Caco-2 (cell line): ENCODE results near the gene HSDL1. TPM values are rescaled to one million over a fixed set of nuclear protein-coding genes. Genes with fewer than 3 reads are reported as not detected.

Experiments
- BruUV-seq: library from RNA; stranded (reverse); fragments of 400-500 nt; replicated peaks from 2 replicates; lab custom pipeline; 2021; lab: Mats Ljungman, UMichigan
- CTCF ChIA-PET: fragments of 300-600 bp; sonication (Branson Sonifier 250); formaldehyde crosslinking; loops from one replicate; lab custom pipeline; 2022; ENCODE audit warnings: antibody characterized with exemption; lab: Charles Lee
- POLR2A ChIA-PET: fragments of 300-600 bp; sonication (Branson Sonifier 250); formaldehyde crosslinking; loops from one replicate; lab custom pipeline; 2022; ENCODE audit warnings: antibody characterized with exemption; lab: Charles Lee
- DNase-seq, 2 experiments: peaks; one replicate each; pipeline versions ENCODE4 v3.0.0 to v3.0.0-alpha.2; 2020 to 2022
- H3K27me3 ChIP-seq: replicated peaks from 2 replicates; pipeline ENCODE4 v1.6.0; 2011; ENCODE audit warnings: low read length; ENCODE audit not compliant: control insufficient read depth, insufficient read depth
- H3K36me3 ChIP-seq: 2 replicates; pipeline ENCODE4 v1.5.1; 2011; ENCODE audit warnings: low read length; ENCODE audit not compliant: control insufficient read depth, insufficient read depth
- H3K4me1 ChIP-seq: fragments of 250-450 bp; sonication (Bioruptor Pico); 2 replicates; pipeline ENCODE4 v1.5.1; 2020; ENCODE audit warnings: mild to moderate bottlenecking
- H3K4me3 ChIP-seq: 2 replicates; pipeline ENCODE4 v1.5.1; 2011; ENCODE audit warnings: low read depth, mild to moderate bottlenecking, control low read depth, low read length
- H3K9me3 ChIP-seq: fragments of 250-450 bp; sonication (Bioruptor Pico); 2 replicates; pipeline ENCODE4 v1.5.1; 2020; ENCODE audit warnings: mild to moderate bottlenecking, moderate library complexity
- H3K27ac Mint-ChIP-seq: one replicate; pipeline ENCODE4 v1.8.0; 2022; ENCODE audit warnings: mixed read lengths; ENCODE audit not compliant: unreplicated experiment
- H3K27me3 Mint-ChIP-seq: one replicate; pipeline ENCODE4 v1.8.0; 2022; ENCODE audit warnings: mixed read lengths; ENCODE audit not compliant: insufficient read depth, unreplicated experiment
- H3K36me3 Mint-ChIP-seq: one replicate; pipeline ENCODE4 v1.8.0; 2022; ENCODE audit warnings: mild to moderate bottlenecking, mixed read lengths; ENCODE audit not compliant: insufficient read depth, unreplicated experiment
- H3K4me1 Mint-ChIP-seq: one replicate; pipeline ENCODE4 v1.8.0; 2022; ENCODE audit warnings: low read depth, mixed read lengths; ENCODE audit not compliant: unreplicated experiment
- H3K4me3 Mint-ChIP-seq: one replicate; pipeline ENCODE4 v1.8.0; 2022; ENCODE audit warnings: mild to moderate bottlenecking, moderate library complexity, mixed read lengths; ENCODE audit not compliant: unreplicated experiment
- H3K9me3 Mint-ChIP-seq: one replicate; pipeline ENCODE4 v1.8.0; 2022; ENCODE audit warnings: mixed read lengths; ENCODE audit not compliant: unreplicated experiment
- intact Hi-C: fragments of 100-400 bp; cut with micrococcal nuclease; formaldehyde crosslinking; loops from one replicate; pipeline ENCODE4 v1.10.0; 2022; ENCODE audit not compliant: unreplicated experiment
- total RNA-seq: library from RNA; stranded (reverse); gene quantifications from 2 replicates; pipeline ENCODE4 v1.2.3, GENCODE V29; 2022
- TF ChIP-seq, protein P1 (sequence below), 2 experiments: fragments of 200-600 bp in 1 of 2; IDR thresholded peaks; 1 replicate in 1 of 2; 2 replicates in 1 of 2; pipeline versions ENCODE4 v1.5.1 to v1.8.0; 2011 to 2022; ENCODE audit warnings: antibody characterized with exemption in 1 of 2, control low read depth in 1 of 2, inconsistent platforms in 1 of 2, low read depth in 1 of 2, low read length in 1 of 2, mild to moderate bottlenecking in 1 of 2, moderate library complexity in 1 of 2; ENCODE audit not compliant: insufficient read depth in 1 of 2, severe bottlenecking in 1 of 2, unreplicated experiment in 1 of 2

HSDL1 gene
- total RNA-seq, 1 experiment from 2014 or later = 23.7 TPM

DNA sequence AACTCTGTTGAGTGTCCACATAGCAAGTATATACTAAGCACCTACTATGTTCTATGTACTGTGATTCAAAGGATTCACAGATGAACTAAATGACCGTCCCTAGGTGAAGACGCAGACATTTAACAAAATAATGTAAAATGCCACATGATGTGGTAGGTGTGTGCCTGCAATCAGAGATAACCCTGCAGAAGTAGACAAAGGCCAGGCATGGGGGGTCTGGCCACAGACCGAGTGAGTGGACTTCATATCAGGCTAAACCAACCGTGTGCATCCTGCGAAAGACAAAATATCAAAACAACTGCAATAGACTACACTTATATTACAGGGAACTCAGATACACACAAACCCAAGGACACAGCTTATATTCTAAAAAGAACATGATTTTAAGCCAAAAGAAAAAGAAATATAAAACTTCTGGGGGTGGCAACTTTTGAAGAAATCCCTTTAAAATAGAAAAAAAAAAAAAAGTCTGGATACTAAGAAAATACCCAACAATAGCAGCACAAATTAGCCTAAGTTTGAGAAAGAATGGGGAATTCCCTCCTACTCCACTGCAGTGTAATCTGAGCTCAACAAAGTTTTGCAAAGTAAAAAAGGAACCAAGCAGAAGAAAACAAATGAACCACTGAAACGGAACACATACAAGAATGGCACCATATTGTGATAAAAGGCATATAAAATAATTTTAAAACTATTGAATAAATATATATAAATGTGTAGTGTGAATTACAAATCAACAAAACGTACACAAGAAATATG, 12.3 kb downstream of the HSDL1 start:
- no peaks in the 10 kb centered on the region for H3K36me3 ChIP-seq
- TF ChIP-seq, protein P1, sequence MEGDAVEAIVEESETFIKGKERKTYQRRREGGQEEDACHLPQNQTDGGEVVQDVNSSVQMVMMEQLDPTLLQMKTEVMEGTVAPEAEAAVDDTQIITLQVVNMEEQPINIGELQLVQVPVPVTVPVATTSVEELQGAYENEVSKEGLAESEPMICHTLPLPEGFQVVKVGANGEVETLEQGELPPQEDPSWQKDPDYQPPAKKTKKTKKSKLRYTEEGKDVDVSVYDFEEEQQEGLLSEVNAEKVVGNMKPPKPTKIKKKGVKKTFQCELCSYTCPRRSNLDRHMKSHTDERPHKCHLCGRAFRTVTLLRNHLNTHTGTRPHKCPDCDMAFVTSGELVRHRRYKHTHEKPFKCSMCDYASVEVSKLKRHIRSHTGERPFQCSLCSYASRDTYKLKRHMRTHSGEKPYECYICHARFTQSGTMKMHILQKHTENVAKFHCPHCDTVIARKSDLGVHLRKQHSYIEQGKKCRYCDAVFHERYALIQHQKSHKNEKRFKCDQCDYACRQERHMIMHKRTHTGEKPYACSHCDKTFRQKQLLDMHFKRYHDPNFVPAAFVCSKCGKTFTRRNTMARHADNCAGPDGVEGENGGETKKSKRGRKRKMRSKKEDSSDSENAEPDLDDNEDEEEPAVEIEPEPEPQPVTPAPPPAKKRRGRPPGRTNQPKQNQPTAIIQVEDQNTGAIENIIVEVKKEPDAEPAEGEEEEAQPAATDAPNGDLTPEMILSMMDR (IDR thresholded peaks at IDR 0.05; ENCODE audit: insufficient read depth in 1 of 2, low read depth in 1 of 2, low read length in 1 of 2, severe bottlenecking in 1 of 2, unreplicated experiment in 1 of 2) = no peak
- H3K27me3 ChIP-seq = no peaks in the 10 kb centered on the region
- no peaks in the 10 kb centered on the region for H3K4me1 ChIP-seq
- no peaks in the 10 kb centered on the region for H3K36me3 Mint-ChIP-seq
- H3K4me3 ChIP-seq = no peak overlapping the region
- ChIA-PET POLR2A (interaction anchor here (0.6 kb wide), 1 partner anchor 19 kb away, joined by 3 read pairs; no protein-coding TSS in a partner anchor), CTCF (no interaction called here)
- H3K27ac Mint-ChIP-seq = no peak overlapping the region
- no peaks in the 10 kb centered on the region for H3K9me3 ChIP-seq
- no peak for DNase-seq
- H3K27me3 Mint-ChIP-seq = no peaks in the 10 kb centered on the region
- BruUV-seq = no TSS peak
- intact Hi-C loops = no loop called here
- no peaks in the 10 kb centered on the region for H3K9me3 Mint-ChIP-seq
- H3K4me3 Mint-ChIP-seq = no peak overlapping the region
- no peaks in the 10 kb centered on the region for H3K4me1 Mint-ChIP-seq

DNA sequence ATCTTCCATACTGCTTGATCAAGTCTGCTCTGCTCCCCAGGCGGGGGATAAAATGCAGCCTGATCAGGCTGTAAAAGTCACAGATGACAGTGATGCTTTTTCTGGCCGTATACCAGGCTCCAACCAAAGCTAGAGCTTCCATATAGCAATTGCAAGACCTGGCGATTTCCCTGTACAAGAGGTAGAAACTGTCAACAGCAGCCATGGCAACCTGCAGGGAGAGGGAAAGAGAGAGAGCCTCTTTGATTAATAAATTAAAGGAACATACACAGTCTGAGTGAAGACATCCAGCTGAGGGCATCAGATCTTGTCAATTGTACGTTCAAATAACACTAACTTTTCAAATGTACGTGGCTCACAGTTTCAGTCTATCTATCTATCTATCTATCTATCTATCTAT, 13.9 kb downstream of the HSDL1 start:
- intact Hi-C loops = no loop called here
- no TSS peak for BruUV-seq
- Histone ChIP-seq H3K27me3 (no peaks in the 10 kb centered on the region), H3K9me3 (no peaks in the 10 kb centered on the region), H3K4me1 (no peaks in the 10 kb centered on the region), H3K4me3 (no peak overlapping the region), H3K36me3 (no peaks in the 10 kb centered on the region)
- TF ChIP-seq, protein P1 (IDR thresholded peaks at IDR 0.05; ENCODE audit: insufficient read depth in 1 of 2, low read depth in 1 of 2, low read length in 1 of 2, severe bottlenecking in 1 of 2, unreplicated experiment in 1 of 2) = no peak
- no peak for DNase-seq
- ChIA-PET POLR2A (no interaction called here), CTCF (no interaction called here)
- Mint-ChIP-seq H3K27me3 (no peaks in the 10 kb centered on the region), H3K9me3 (no peaks in the 10 kb centered on the region), H3K4me1 (no peaks in the 10 kb centered on the region), H3K27ac (no peak overlapping the region), H3K4me3 (no peak overlapping the region), H3K36me3 (no peaks in the 10 kb centered on the region)

DNA sequence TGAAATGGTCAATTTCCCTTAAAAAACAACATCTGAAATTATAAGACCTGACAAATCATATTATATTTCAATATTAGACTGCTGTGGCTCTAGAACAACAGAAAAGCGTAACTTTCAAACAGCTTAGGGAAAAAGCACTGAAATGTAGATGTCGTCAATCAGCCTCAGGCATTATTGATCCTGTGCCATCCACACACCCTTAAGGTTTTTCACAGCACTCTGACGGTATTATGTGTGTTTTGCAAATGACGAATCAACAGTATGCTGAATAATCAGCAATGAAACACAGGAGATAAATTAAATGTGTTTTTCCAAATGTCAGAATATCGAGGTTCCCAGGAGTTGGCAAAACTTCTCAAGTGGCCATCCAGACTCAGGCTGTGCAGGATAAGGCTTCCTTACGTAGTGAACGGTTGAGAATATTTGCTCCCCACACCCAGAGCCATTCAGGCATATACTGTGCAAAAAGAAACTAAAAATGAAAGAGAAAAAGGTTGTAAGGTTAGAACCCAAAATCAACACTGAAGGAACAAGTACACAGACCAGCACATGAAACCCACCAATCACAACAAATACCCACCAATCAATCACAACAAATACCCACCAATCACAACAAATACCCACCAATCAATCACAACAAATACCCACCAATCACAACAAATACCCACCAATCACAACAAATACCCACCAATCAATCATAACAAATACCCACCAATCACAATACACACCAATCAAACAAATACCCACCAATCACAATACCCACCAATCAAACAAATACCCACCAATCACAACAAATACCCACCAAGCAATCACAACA, 20.5 kb downstream of the HSDL1 start:
- no peaks in the 10 kb centered on the region for H3K9me3 Mint-ChIP-seq
- H3K9me3 ChIP-seq = no peaks in the 10 kb centered on the region
- no peak overlapping the region for H3K27ac Mint-ChIP-seq
- CTCF ChIA-PET = no interaction called here
- peaks cover 8% of the 10 kb centered on the region for H3K36me3 Mint-ChIP-seq
- intact Hi-C loops = no loop called here
- H3K36me3 ChIP-seq = peaks cover 2% of the 10 kb centered on the region; the same call in 1 of the 2 replicates
- no peak for DNase-seq
- BruUV-seq = no TSS peak
- H3K4me3 ChIP-seq = no peak overlapping the region
- H3K27me3 Mint-ChIP-seq = no peaks in the 10 kb centered on the region
- no peaks in the 10 kb centered on the region for H3K4me1 Mint-ChIP-seq
- no peaks in the 10 kb centered on the region for H3K27me3 ChIP-seq
- no peaks in the 10 kb centered on the region for H3K4me1 ChIP-seq
- POLR2A ChIA-PET = no interaction called here
- H3K4me3 Mint-ChIP-seq = no peak overlapping the region
- TF ChIP-seq, protein P1 (IDR thresholded peaks at IDR 0.05; ENCODE audit: insufficient read depth in 1 of 2, low read depth in 1 of 2, low read length in 1 of 2, severe bottlenecking in 1 of 2, unreplicated experiment in 1 of 2) = no peak
